PC-9 (cell line): ENCODE data around the gene CLMN. TPM values are rescaled to one million over a fixed set of nuclear protein-coding genes. Genes with fewer than 3 reads are reported as not detected.

Experiments
- BruUV-seq: library from RNA; stranded (reverse); fragments of 400-500 nt; replicated peaks from 2 replicates; lab custom pipeline; 2021; lab: Mats Ljungman, UMichigan
- CTCF ChIA-PET: fragments of 300-600 bp; sonication (Branson Sonifier 250); formaldehyde crosslinking; loops from one replicate; lab custom pipeline; 2022; ENCODE audit warnings: antibody characterized with exemption; lab: Charles Lee
- POLR2A ChIA-PET: fragments of 300-600 bp; sonication (Branson Sonifier 250); formaldehyde crosslinking; loops from one replicate; lab custom pipeline; 2022; ENCODE audit warnings: antibody characterized with exemption; ENCODE audit not compliant: unreplicated experiment; lab: Charles Lee
- DNase-seq, 2 experiments: peaks; one replicate each; pipeline versions ENCODE4 v3.0.0 to v3.0.0-alpha.2; 2015 to 2022; ENCODE audit warnings: mixed read lengths in 1 of 2
- H2AFZ ChIP-seq: fragments of 200-600 bp; sonication (generic); 2 replicates; pipeline ENCODE4 v1.8.1; 2017; ENCODE audit warnings: antibody characterized with exemption
- H3F3A ChIP-seq: fragments of 200-600 bp; sonication (generic); 2 replicates; pipeline ENCODE4 v1.8.1; 2017; ENCODE audit warnings: antibody characterized with exemption, mild to moderate bottlenecking, low read depth; ENCODE audit not compliant: insufficient read depth
- H3K27ac ChIP-seq: fragments of 200-600 bp; sonication (generic); 2 replicates; pipeline ENCODE4 v1.6.1; 2016; ENCODE audit warnings: mixed run types
- H3K27me3 ChIP-seq: fragments of 200-600 bp; sonication (generic); 2 replicates; pipeline ENCODE4 v1.6.1; 2016; ENCODE audit warnings: low read depth, mixed run types; ENCODE audit not compliant: insufficient read depth
- H3K36me3 ChIP-seq: fragments of 200-600 bp; sonication (generic); 2 replicates; pipeline ENCODE4 v1.6.1; 2016; ENCODE audit warnings: low read depth, mixed run types
- H3K4me1 ChIP-seq: fragments of 200-600 bp; sonication (generic); replicated peaks from 2 replicates; pipeline ENCODE4 v1.6.1; 2016; ENCODE audit warnings: mixed run types; ENCODE audit not compliant: insufficient read depth
- H3K4me2 ChIP-seq: fragments of 200-600 bp; sonication (generic); 2 replicates; pipeline ENCODE4 v1.6.1; 2017; ENCODE audit warnings: mixed run types
- H3K4me3 ChIP-seq: fragments of 200-600 bp; sonication (generic); 2 replicates; pipeline ENCODE4 v1.6.1; 2016; ENCODE audit warnings: mixed run types
- H3K79me2 ChIP-seq: fragments of 200-600 bp; sonication (generic); 2 replicates; pipeline ENCODE4 v1.6.1; 2017; ENCODE audit warnings: low read depth, mixed run types
- H3K9me2 ChIP-seq: fragments of 200-600 bp; sonication (generic); 2 replicates; pipeline ENCODE4 v1.8.1; 2017; ENCODE audit warnings: mild to moderate bottlenecking; ENCODE audit not compliant: insufficient read depth
- H3K9me3 ChIP-seq: fragments of 200-600 bp; sonication (generic); 2 replicates; pipeline ENCODE4 v1.8.1; 2016; ENCODE audit warnings: low read depth; ENCODE audit not compliant: insufficient read depth
- H4K20me1 ChIP-seq: fragments of 200-600 bp; sonication (generic); 2 replicates; pipeline ENCODE4 v1.8.1; 2017; ENCODE audit not compliant: insufficient read depth
- CTCF ChIP-seq: fragments of 200-600 bp; sonication (generic); conservative IDR thresholded peaks from 2 replicates; pipeline ENCODE4 v1.6.1; 2017; ENCODE audit warnings: mixed run types, antibody characterized with exemption, mild to moderate bottlenecking, moderate library complexity
- EZH2 ChIP-seq: fragments of 200-600 bp; sonication (generic); IDR thresholded peaks from 2 replicates; pipeline ENCODE4 v1.8.0; 2017; ENCODE audit warnings: antibody characterized with exemption, low read depth
- intact Hi-C: fragments of 100-400 bp; cut with micrococcal nuclease; formaldehyde crosslinking; loops from one replicate; pipeline ENCODE4 v1.10.0; 2022; ENCODE audit not compliant: unreplicated experiment
- total RNA-seq: library from RNA; stranded (reverse); gene quantifications from 2 replicates; pipeline ENCODE4 v1.2.3, GENCODE V29; 2021

The CLMN gene
- total RNA-seq, 1 experiment from 2014 or later = 15.8 TPM

- DNase-seq = no peak
- Histone ChIP-seq H3K27me3 (no peaks in the 10 kb centered on the region), H4K20me1 (no peaks in the 10 kb centered on the region), H3K9me2 (no peaks in the 10 kb centered on the region), H3K4me1 (peaks cover 6% of the 10 kb centered on the region), H3K4me2 (no peak overlapping the region), H3F3A (peaks cover 2% of the 10 kb centered on the region; the same call in 1 of the 2 replicates), H3K36me3 (no peaks in the 10 kb centered on the region), H3K9me3 (no peaks in the 10 kb centered on the region), H2AFZ (no peak overlapping the region), H3K27ac (no peak overlapping the region), H3K4me3 (no peak overlapping the region), H3K79me2 (peaks cover 27% of the 10 kb centered on the region)
- CTCF ChIA-PET = no interaction called here
- no TSS peak for BruUV-seq
- intact Hi-C loops = no loop called here
- POLR2A ChIA-PET = no interaction called here
- no peak for TF ChIP-seq EZH2
- TF ChIP-seq CTCF = no peak
Measured at GRCh38 chr14:95308073-95308472, 11.6 kb downstream of the CLMN start.

GRCh38 chr14:95307402-95308041 is 12.2 kb downstream of the CLMN start:
- Histone ChIP-seq H2AFZ (no peak overlapping the region), H3K9me2 (no peaks in the 10 kb centered on the region), H3K4me1 (peaks cover under 1% of the 10 kb centered on the region; the same call in 1 of the 2 replicates), H4K20me1 (no peaks in the 10 kb centered on the region), H3K9me3 (no peaks in the 10 kb centered on the region), H3F3A (no peaks in the 10 kb centered on the region), H3K27me3 (no peaks in the 10 kb centered on the region), H3K27ac (no peak overlapping the region), H3K4me2 (no peak overlapping the region), H3K79me2 (peaks cover 21% of the 10 kb centered on the region), H3K36me3 (no peaks in the 10 kb centered on the region), H3K4me3 (no peak overlapping the region)
- POLR2A ChIA-PET = no interaction called here
- CTCF ChIA-PET = no interaction called here
- TF ChIP-seq CTCF = no peak
- TF ChIP-seq EZH2 = no peak
- BruUV-seq = no TSS peak
- DNase-seq = no peak
- intact Hi-C loops = no loop called here

DNA sequence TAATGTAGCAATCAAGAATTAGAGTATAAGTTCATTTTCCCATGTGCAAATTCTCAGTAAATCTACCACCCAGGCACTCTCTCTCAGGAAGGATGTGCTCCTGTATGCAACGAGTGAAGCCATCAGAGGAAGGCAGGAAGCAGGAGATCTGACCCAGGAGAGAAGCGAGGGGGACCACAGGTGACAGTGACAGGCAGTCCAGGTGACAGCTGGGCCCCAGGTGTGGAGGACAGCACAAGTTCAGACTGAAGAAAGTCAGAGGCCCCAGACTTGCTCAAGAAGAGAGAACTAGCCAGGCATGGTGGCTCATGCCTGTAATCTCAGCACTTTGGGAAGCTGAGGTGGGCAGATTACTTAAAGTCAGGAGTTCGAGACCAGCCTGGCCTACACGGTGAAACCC is 13.8 kb downstream of the CLMN start:
- Histone ChIP-seq H3K79me2 (peaks cover 7% of the 10 kb centered on the region; the same call in 1 of the 2 replicates), H3K36me3 (no peaks in the 10 kb centered on the region), H3K27ac (no peak overlapping the region), H3K4me2 (no peak overlapping the region), H3K9me3 (no peaks in the 10 kb centered on the region), H2AFZ (no peak overlapping the region), H3K4me1 (no peaks in the 10 kb centered on the region), H3K9me2 (no peaks in the 10 kb centered on the region), H4K20me1 (no peaks in the 10 kb centered on the region), H3K4me3 (no peak overlapping the region), H3K27me3 (no peaks in the 10 kb centered on the region), H3F3A (no peaks in the 10 kb centered on the region)
- no peak for TF ChIP-seq CTCF
- no peak for TF ChIP-seq EZH2
- ChIA-PET POLR2A (no interaction called here), CTCF (no interaction called here)
- no TSS peak for BruUV-seq
- intact Hi-C loops = no loop called here
- no peak for DNase-seq
